HepG2 (cell line): ENCODE results near the gene YTHDF1. TPM values are rescaled to one million over a fixed set of nuclear protein-coding genes. Genes with fewer than 3 reads are reported as not detected.

Experiments used
- CENPT ChIP-seq: sonication (generic); formaldehyde crosslinking; IDR thresholded peaks from 2 replicates; pipeline ENCODE4 v1.8.0; 2022; ENCODE audit warnings: low read depth, mild to moderate bottlenecking, moderate library complexity, missing genetic modification reagents
- ESRRA ChIP-seq: sonication (generic); formaldehyde crosslinking; IDR thresholded peaks from 2 replicates; pipeline ENCODE4 v1.5.1; 2020; ENCODE audit warnings: mild to moderate bottlenecking, low read depth, missing genetic modification reagents
- LRRFIP1 ChIP-seq: sonication (generic); formaldehyde crosslinking; conservative IDR thresholded peaks from 2 replicates; pipeline ENCODE4 v1.4.0; 2020; ENCODE audit warnings: missing genetic modification reagents
- PHF5A ChIP-seq: IDR thresholded peaks from one replicate; pipeline ENCODE4 v1.6.1; 2018; ENCODE audit warnings: low read depth, missing genetic modification reagents; ENCODE audit not compliant: unreplicated experiment
- RXRB ChIP-seq: IDR thresholded peaks from 2 replicates; pipeline ENCODE4 v1.6.1; 2016; ENCODE audit warnings: borderline replicate concordance, missing genetic modification reagents, missing compliant biosample characterization
- SP2 ChIP-seq: sonication (generic); formaldehyde crosslinking; IDR thresholded peaks from 2 replicates; pipeline ENCODE4 v1.5.1; 2020; ENCODE audit warnings: mild to moderate bottlenecking, missing genetic modification reagents
- SP4 ChIP-seq: sonication (generic); formaldehyde crosslinking; IDR thresholded peaks from 2 replicates; pipeline ENCODE4 v1.8.1; 2023; ENCODE audit warnings: mild to moderate bottlenecking, missing genetic modification reagents
- TFE3 ChIP-seq: IDR thresholded peaks from 2 replicates; pipeline ENCODE4 v1.6.1; 2016
- THAP9 ChIP-seq: sonication (generic); formaldehyde crosslinking; IDR thresholded peaks from 2 replicates; pipeline ENCODE4; 2020; ENCODE audit warnings: missing genetic modification reagents, mild to moderate bottlenecking, borderline replicate concordance
- YEATS2 ChIP-seq: sonication (generic); formaldehyde crosslinking; IDR thresholded peaks from 2 replicates; pipeline ENCODE4 v1.4.0; 2020; ENCODE audit warnings: missing genetic modification reagents, borderline replicate concordance
- ZNF274 ChIP-seq: sonication (generic); formaldehyde crosslinking; IDR thresholded peaks from 2 replicates; pipeline ENCODE4 v1.5.1; 2020; ENCODE audit warnings: mild to moderate bottlenecking, missing genetic modification reagents
- ZNF331 ChIP-seq: sonication (generic); formaldehyde crosslinking; IDR thresholded peaks from 2 replicates; pipeline ENCODE4 v1.4.0; 2020; ENCODE audit warnings: missing genetic modification reagents
- ZNF337 ChIP-seq: sonication (generic); formaldehyde crosslinking; IDR thresholded peaks from 2 replicates; pipeline ENCODE4 v1.5.1; 2020; ENCODE audit warnings: missing genetic modification reagents, low read depth, mild to moderate bottlenecking, borderline replicate concordance
- ZNF530 ChIP-seq: sonication (generic); formaldehyde crosslinking; IDR thresholded peaks from 2 replicates; pipeline ENCODE4 v1.5.0; 2020; ENCODE audit warnings: low read depth, mild to moderate bottlenecking, missing genetic modification reagents
- ZNF547 ChIP-seq: sonication (generic); formaldehyde crosslinking; IDR thresholded peaks from 2 replicates; pipeline ENCODE4 v1.5.1; 2020; ENCODE audit warnings: mild to moderate bottlenecking, missing genetic modification reagents
- ZNF564 ChIP-seq: sonication (generic); formaldehyde crosslinking; IDR thresholded peaks from 2 replicates; pipeline ENCODE4 v1.8.1; 2023; ENCODE audit warnings: mild to moderate bottlenecking, missing genetic modification reagents
- polyA plus RNA-seq, 8 experiments: library from polyadenylated mRNA; depleted of rRNA in 3 of 8; stranded (reverse) in 7 of 8; unstranded in 1 of 8; fragments of >200 nt; fragmentation: Illumina TruSeq in 4 of 8; extraction: Trizol in 4 of 8; gene quantifications; 2 replicates each; pipeline versions ENCODE4 v1.2.1 to v1.2.3, GENCODE V29; 2011 to 2016; ENCODE audit warnings: low read depth in 4 of 8, missing spikeins in 1 of 8, mixed read lengths in 1 of 8; ENCODE audit not compliant: insufficient read depth in 1 of 8
- total RNA-seq, 5 experiments: library from RNA; depleted of rRNA; stranded (reverse); fragments of >200 nt; fragmentation: Illumina TruSeq; extraction: Trizol; gene quantifications; 2 replicates each; pipeline ENCODE4 v1.2.3, GENCODE V29; 2016; ENCODE audit warnings: low read depth in 1 of 5
- TF ChIP-seq, protein P1 (sequence below): sonication (generic); formaldehyde crosslinking; IDR thresholded peaks from 2 replicates; pipeline ENCODE4 v1.5.0; 2020; ENCODE audit warnings: missing genetic modification reagents
- TF ChIP-seq, protein P2 (sequence below): sonication (generic); formaldehyde crosslinking; IDR thresholded peaks from 2 replicates; pipeline ENCODE4 v1.8.1; 2023; ENCODE audit warnings: mild to moderate bottlenecking, missing genetic modification reagents

YTHDF1 gene
- total and polyA plus RNA-seq, 2 of the 13 experiments (the other 11 are each of a cell fraction or from before 2014, with no cell fraction given), result 34.5 to 37.7 TPM

GRCh38 chr20:63183422-63184146 is 32.3 kb downstream of the YTHDF1 start (continued):
- TF ChIP-seq TFE3 (CRISPR knock-in tag) (no peak), SP4 (CRISPR knock-in tag) (no peak), CENPT (CRISPR knock-in tag) (no peak), YEATS2 (0 out of 2 replicates have a peak, but pooled peaks have one; percentile 39), SP2 (CRISPR knock-in tag) (peak; percentile 22; the same call in 1 of the 2 replicates), RXRB (0 out of 2 replicates have a peak, but pooled peaks have one; percentile 20), PHF5A (CRISPR knock-in tag) (no peak), ESRRA (CRISPR knock-in tag) (peak; percentile 24; the same call in 1 of the 2 replicates), LRRFIP1 (no peak), ZNF337 (CRISPR knock-in tag) (no peak), ZNF331 (CRISPR knock-in tag) (0 out of 2 replicates have a peak, but pooled peaks have one; percentile 53), ZNF274 (CRISPR knock-in tag) (peak; percentile 72; the same call in 1 of the 2 replicates), THAP9 (CRISPR knock-in tag) (peak; percentile 34; the same call in 1 of the 2 replicates), ZNF530 (no peak), ZNF547 (CRISPR knock-in tag) (no peak), ZNF564 (CRISPR knock-in tag) (no peak)
- TF ChIP-seq, protein P1, sequence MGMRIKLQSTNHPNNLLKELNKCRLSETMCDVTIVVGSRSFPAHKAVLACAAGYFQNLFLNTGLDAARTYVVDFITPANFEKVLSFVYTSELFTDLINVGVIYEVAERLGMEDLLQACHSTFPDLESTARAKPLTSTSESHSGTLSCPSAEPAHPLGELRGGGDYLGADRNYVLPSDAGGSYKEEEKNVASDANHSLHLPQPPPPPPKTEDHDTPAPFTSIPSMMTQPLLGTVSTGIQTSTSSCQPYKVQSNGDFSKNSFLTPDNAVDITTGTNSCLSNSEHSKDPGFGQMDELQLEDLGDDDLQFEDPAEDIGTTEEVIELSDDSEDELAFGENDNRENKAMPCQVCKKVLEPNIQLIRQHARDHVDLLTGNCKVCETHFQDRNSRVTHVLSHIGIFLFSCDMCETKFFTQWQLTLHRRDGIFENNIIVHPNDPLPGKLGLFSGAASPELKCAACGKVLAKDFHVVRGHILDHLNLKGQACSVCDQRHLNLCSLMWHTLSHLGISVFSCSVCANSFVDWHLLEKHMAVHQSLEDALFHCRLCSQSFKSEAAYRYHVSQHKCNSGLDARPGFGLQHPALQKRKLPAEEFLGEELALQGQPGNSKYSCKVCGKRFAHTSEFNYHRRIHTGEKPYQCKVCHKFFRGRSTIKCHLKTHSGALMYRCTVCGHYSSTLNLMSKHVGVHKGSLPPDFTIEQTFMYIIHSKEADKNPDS, result no peak
- TF ChIP-seq, protein P2, sequence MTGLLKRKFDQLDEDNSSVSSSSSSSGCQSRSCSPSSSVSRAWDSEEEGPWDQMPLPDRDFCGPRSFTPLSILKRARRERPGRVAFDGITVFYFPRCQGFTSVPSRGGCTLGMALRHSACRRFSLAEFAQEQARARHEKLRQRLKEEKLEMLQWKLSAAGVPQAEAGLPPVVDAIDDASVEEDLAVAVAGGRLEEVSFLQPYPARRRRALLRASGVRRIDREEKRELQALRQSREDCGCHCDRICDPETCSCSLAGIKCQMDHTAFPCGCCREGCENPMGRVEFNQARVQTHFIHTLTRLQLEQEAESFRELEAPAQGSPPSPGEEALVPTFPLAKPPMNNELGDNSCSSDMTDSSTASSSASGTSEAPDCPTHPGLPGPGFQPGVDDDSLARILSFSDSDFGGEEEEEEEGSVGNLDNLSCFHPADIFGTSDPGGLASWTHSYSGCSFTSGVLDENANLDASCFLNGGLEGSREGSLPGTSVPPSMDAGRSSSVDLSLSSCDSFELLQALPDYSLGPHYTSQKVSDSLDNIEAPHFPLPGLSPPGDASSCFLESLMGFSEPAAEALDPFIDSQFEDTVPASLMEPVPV (CRISPR knock-in tag), result no peak
